HG02763 (cell line): ENCODE data around the gene INTS7.

Experiments
- ATAC-seq: cut with Tn5 transposase; IDR thresholded peaks from one replicate; pipeline ENCODE4 v1.9.1; 2021; ENCODE audit warnings: mild to moderate bottlenecking, moderate library complexity; ENCODE audit not compliant: unreplicated experiment

The INTS7 gene

GRCh38 chr1:212035123-212035834 is at the start of gene INTS7, which contains the start of gene DTL:
Gene INTS7, minus strand, starts transcription at chr1:212035557. Its CDS starts 120 bp downstream, at chr1:212035437.
Gene DTL, plus strand, starts transcription at chr1:212035748. Its CDS starts 143 bp downstream, at chr1:212035891.
- peak; percentile 76 for ATAC-seq

GRCh38 chr1:212082765-212083406 is 47.5 kb upstream of the INTS7 start:
- ATAC-seq = no peak

GRCh38 chr1:212078826-212079225 is 43.5 kb upstream of the INTS7 start:
- no peak for ATAC-seq

- ATAC-seq = no peak
Measured at GRCh38 chr1:212077028-212077427, 41.7 kb upstream of the INTS7 start.

GRCh38 chr1:212074856-212075255 is 39.5 kb upstream of the INTS7 start:
- no peak for ATAC-seq

- no peak for ATAC-seq
Measured at GRCh38 chr1:212074313-212074712, 39.0 kb upstream of the INTS7 start.

- ATAC-seq = no peak
Measured at GRCh38 chr1:212073490-212073889, 38.1 kb upstream of the INTS7 start.

- ATAC-seq = no peak
Measured at GRCh38 chr1:212072047-212072446, 36.7 kb upstream of the INTS7 start.

GRCh38 chr1:212070720-212071302 is 35.5 kb upstream of the INTS7 start:
- no peak for ATAC-seq

- ATAC-seq = no peak
Measured at GRCh38 chr1:212067787-212068186, 32.4 kb upstream of the INTS7 start.

- ATAC-seq = no peak
Measured at GRCh38 chr1:212062832-212063438, 27.6 kb upstream of the INTS7 start.

GRCh38 chr1:212060632-212061472 is 25.5 kb upstream of the INTS7 start:
- no peak for ATAC-seq

GRCh38 chr1:212055333-212055732 is 20.0 kb upstream of the INTS7 start:
- ATAC-seq = no peak

GRCh38 chr1:212053993-212054392 is 18.6 kb upstream of the INTS7 start:
- no peak for ATAC-seq

- ATAC-seq = no peak
Measured at GRCh38 chr1:212045981-212046380, 10.6 kb upstream of the INTS7 start.

GRCh38 chr1:212044851-212045250 is 9.5 kb upstream of the INTS7 start:
- no peak for ATAC-seq

- no peak for ATAC-seq
Measured at GRCh38 chr1:212042436-212042835, 7.1 kb upstream of the INTS7 start.

GRCh38 chr1:212040629-212041412 is 5.5 kb upstream of the INTS7 start:
- ATAC-seq = no peak

GRCh38 chr1:212039622-212040021 is 4.3 kb upstream of the INTS7 start:
- no peak for ATAC-seq

- ATAC-seq = no peak
Measured at GRCh38 chr1:212037900-212038299, 2.5 kb upstream of the INTS7 start.
